NCI-H1092 (cell line): ENCODE results near the gene ADGRE1.

Experiments used
- DNase-seq: peaks from one replicate; lab custom pipeline; 2025; lab: John Stamatoyannopoulos, UW

The ADGRE1 gene

DNA sequence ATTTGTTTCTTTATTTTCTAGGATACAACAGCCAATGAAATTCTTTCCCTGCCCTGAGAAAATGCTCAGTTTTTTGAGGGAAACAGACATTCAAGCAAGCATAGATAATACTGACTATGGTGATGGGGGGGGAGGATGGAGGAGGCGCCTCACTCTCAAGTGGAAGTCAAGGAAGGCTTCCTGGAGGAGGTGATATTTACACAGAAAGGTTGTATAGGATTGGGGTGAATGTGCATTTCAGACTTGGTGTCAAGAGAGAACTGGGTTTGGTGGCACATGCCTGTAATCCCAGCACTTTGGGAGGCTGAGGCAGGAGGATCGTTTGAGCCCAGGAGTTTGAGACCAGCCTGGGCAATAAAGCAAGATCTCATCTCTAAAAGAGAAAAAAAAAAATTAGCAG, 12.2 kb upstream of the ADGRE1 start:
- DNase-seq = no peak

DNA sequence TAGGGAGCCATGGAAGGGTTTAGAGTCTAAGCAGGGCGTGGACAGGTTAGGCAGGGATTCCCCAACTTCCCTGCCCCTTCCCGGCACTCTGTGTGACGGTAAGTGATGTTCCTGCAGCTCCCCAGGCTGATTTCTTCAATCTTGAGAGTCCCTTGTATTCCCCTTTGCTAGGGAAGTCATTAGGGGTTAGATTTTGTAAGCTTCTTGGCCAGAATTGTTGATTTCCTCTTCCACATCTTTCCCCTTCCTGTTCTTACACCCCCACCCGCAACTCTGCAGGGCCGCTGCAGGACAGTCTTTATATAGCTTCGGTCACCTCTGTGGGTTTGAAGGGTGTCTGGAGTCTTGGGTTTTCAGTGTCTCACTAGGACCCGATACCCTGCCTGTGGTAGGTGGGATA, 10.6 kb upstream of the ADGRE1 start:
- DNase-seq = no peak

DNA sequence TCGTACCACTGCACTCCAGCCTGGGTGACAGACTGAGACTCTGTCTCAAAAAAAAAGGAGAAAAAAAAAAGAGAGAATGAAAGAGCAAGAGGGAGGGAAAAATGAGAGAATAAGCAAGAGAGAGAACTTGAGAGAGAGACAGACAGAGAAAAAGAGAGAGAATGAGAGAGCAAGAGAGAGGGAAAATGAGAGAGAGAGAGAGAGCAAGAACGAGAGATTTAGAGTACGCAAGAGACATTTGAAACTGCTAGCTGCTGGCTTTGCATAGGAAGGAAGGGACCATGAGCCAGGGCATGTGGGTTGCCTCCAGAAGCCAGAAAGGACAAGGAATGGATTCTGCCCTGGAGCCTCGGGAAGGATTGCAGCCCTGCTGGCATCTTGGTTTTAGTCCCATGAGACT, 9.6 kb upstream of the ADGRE1 start:
- DNase-seq = no peak

DNA sequence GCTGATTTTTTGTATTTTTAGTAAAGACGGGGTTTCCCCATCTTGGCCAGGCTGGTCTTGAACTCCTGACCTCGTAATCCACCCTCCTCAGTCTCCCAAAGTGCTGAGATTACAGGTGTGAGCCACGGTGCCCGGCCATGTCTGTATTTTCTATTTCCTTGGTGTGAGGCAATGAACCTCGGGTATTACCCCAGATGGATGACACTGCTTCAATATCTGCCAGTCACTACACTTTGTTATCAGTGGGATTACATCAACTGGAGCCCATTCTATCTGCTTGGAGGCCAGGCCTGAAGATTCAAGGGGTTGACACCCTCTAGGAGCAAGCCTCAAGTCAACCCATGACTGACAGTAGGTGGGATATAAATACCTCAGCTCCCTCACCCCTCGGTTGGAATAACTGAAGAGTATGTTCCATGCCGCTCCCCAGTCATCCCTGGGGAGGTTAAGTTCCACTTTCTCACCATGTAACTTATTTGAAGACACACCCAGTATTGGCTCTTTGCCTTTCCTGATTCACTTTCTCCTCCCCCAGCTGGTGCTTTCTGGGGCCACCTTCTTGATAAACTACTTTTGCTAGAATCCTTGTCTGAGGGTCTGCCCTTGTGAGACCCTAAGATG, 992 bp upstream of the ADGRE1 start:
- DNase-seq = no peak

DNA sequence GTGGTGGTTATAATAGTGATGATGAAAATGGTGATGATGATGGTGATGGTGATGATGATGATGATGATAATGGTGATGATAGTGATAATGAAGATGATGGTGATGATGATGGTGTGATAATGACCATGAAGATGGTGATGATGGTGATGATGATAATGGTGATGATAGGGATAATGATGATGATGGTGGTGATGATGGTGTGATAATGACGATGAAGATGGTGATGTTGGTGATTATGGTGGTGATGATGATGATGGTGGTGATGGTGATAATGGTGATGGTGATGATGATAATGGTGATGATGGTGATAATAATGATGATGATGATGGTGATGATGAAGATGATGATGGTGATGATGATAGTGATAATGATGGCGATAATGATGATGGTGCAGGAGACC, 1.6 kb downstream of the ADGRE1 start:
- no peak for DNase-seq

DNA sequence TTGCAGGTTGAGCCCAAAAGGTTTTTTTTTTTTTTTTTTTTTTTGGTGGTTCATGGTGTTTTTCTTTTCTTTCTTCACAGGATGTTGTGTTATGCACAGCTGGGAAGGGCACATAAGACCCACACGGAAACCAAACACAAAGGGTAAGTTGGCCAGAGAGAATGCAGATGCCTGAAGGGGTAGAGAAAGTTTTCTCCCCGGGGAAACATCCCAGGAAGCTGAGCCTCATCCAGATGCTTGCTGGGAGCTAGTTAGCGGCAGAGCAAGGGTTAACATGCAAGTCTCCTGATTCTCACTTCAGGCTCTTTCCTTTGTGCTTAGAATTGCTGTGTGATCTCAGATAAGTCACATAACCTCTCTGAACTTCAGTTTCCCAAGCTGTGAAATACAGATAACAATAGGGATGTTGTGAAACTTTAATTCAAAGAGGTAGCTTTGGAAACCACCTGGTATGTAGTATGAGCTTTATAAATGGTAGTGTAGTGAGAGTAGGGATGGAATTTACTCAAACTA, 3.1 kb downstream of the ADGRE1 start:
- DNase-seq = no peak

DNA sequence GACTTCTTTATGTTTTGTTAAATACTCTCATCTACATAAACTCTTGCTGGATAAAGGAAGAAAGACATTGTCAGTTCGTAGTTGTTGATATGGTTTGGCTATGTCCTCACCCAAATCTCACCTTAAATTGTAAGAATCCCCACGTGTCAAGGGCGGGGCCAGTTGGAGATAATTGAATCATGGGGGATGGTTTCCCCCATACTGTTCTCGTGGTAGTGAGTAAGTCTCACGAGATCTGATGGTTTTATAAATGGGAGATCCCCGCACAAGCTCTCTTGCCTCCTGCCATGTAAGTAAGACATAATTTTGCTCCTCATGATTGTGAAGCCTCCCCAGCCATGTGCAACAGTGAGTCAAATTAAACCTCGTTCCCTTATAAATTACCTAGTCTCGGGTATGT, 3.6 kb downstream of the ADGRE1 start:
- DNase-seq = no peak

DNA sequence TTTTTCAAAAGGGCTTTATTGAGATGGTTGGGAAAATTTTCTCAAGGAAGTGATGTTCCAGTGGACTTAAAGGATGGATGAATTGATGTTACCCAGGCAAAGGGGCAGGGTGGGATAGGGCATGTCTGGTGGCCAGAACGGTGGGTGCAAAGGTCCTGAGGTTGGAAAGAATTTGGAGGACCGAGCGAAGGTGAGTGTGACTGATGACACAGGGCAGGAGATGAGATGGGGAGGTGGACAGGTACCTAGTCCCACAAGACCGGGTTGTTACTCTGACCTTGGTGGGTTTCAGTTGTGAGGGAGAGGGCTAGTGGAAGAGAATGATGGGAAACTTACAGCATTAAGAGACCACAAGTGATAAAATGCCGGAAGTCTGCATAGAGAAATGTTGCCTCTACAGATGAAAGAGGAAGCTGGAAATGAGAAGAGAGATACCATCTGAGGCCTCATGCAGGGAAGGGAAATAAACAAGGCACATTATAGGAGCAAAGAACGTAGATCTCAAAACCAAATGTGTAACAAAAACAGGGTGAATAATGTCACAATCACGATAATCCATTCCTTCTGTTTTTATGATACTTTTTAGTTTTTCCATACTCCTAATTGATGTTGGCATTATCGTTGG, 4.5 kb downstream of the ADGRE1 start:
- DNase-seq = no peak

DNA sequence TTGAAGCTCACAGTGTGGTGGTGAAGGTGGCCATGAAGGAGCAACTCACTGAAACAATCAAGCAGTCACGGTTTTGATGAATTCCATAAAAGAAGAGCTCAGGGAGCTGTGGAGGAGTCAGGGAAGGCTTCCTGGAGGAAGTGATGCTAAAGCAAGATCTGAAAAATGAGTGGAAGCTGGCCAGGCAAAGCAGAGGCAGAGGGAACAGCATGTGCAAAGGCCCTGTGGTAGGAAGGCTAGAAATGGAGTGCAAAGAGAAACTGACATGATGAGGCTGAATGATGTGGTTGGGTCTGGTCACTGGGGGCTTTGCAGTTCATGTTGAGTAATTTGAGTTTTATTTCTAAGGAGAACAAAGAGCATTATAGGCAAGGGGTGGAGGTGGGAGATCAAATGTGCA, 6.9 kb downstream of the ADGRE1 start:
- no peak for DNase-seq

DNA sequence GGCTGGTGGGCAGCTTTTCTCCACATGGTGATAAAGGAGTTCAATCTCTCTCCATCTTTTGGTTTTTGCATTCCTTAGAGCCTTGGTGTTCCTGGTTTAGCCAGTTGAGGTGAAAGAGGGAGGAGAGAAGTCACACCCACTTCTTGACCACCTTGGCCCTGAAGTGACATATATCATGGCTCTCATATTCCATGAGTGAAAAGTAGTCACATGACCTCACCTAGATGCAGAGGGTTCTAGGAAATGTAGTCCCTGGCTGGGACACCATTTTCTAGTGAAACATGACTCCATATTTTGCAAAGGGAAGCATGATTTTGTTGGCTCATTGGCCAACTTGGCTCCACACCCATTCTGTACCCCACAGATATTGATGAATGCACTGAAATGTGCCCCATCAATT, 16.1 kb downstream of the ADGRE1 start:
- DNase-seq = no peak

DNA sequence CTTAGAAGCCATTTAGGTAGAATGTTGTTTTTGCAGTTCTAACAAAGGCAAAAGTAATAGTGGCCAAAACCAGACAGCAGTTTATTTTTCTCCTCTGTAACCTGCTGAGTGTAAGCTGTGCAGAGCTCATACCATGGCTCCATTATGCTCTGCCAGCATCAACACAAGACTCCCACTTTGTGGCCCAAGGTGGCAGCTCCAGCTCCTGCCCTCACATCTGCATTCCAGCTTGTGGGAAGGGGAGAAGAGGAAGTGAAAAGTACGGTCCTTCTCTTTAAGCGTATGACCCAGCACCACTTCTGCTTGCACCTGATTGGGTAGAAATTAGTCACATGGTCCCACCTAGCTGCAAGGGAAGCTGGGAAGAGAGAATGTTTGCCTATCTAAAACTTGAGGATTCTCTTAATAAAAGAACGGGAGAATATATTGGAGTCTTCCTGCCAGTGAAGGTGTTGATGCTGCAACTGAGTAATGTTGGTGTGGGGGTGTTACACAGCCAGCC, 19.2 kb downstream of the ADGRE1 start:
- DNase-seq = no peak

DNA sequence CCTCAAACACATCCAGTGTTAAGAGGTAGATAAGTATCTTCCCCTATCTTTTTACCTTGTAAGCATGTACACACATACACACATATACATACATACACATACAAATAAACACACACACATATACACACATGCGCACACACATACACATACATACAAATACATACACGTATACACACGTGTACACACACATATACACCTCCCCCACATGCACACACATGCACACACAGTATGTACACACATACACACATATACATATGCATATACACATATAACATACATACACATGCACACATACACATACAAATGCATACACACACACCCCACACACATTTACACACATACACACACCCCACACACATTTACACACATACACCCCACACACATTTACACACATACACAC, 24.1 kb downstream of the ADGRE1 start:
- no peak for DNase-seq

DNA sequence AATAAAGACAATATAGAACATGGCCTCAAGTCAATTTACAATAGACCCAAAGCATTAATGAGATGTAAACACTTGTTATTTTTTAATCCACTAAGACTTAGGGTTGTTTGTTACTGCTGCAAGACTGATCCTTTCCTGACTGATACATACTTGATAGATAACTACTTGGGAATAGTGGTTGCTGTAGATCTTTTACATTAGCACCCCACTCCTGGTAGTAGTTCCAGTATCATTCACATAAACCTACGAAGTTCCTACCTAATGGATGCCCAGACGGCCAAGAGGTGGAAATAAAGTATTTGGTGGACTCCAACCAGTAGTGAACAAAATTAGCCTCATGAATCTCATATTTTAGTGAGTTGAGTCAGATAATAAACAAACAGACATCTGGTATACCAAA, 26.9 kb downstream of the ADGRE1 start:
- DNase-seq = no peak

DNA sequence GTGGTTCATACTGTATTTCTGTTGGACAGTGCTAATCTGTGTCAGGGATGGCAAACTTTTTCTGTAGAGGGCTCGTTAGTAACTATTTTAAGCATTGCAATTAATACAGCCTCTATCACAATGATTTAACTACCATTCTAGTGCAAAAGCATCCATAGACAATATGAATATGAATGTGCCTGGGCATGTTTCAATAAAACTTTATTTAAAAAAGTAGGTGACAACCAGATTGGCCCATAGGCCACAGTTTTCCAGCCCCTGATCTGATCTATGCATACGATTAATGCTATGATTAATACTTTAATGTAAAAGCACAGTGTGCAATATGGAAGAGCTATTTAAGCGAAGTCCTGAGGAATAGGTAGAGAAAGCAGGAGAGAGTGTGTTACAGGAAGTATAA, 29.6 kb downstream of the ADGRE1 start:
- no peak for DNase-seq

DNA sequence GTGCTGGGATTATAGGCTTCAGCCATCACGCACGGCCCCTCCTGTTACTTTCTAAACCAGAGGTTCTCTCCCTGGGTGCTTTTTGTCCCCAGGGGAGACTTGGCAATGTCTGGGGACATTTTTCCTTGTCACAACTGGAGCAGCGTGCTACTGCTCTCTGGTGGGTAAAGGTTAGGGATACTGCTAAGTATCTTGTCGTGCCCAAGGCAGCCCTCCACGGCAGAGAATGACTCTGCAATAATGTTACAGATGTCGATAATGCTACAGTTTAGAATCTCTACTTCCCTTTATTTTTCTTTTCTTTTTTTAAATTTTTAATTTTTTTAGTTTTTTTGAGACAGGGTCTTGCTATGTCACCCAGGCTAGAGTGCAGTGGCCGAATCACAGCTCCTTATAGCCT, 38.0 kb downstream of the ADGRE1 start:
- no peak for DNase-seq

DNA sequence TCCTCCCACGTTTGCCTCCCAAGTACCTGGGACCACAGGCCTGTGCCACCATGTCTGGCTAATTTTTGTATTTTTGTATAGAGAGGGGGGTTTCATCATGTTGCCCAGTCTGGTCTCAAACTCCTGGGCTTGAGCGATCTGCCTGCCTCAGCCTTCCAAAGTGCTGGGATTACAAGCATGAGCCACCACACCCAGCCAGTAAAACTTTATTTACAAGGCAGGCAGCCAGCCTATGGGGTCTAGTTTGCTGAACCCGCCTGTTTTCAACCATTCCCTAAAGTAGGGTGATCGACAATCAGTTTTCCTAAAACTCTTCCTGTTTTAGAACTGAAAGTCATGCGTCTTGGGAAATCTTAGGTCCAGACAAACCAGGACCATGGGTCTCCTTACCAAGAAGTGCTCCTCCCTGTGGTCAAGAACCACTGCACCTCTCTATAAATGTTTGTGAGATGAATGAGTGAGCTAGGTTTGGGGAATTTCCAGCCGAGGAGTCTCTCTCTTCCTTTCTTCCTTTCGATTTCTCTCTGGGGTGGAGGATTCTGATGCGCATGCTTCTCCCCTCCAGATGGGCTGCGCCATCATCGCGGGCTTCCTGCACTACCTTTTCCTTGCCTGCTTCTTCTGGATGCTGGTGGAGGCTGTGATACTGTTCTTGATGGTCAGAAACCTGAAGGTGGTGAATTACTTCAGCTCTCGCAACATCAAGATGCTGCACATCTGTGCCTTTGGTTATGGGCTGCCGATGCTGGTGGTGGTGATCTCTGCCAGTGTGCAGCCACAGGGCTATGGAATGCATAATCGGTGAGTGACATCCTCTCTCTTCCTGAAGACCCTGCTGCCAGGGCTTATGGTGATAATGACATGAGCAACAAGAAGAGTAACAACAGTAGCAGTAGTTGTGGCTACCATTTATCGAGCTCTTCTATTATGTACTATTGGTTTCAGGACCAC, 38.7 kb downstream of the ADGRE1 start:
- DNase-seq = no peak

DNA sequence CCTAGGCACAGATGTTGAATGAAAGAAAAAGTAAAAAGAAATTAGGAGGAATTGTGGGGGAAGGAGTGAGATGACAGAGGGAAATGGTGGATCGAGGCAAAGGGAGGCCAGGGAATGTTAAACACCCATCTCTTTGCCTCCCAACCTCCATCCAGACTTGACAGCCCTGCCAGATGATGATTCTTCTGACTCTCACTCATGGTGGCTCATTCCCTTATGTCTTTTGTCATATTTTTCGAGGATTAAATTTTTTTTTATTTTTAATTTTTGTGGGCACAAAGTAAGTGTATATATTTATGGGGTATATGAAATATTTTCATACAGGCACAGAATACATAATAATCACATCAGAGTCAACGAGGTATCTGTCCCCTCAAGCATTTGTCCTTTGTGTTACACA, 42.8 kb downstream of the ADGRE1 start:
- DNase-seq = no peak

DNA sequence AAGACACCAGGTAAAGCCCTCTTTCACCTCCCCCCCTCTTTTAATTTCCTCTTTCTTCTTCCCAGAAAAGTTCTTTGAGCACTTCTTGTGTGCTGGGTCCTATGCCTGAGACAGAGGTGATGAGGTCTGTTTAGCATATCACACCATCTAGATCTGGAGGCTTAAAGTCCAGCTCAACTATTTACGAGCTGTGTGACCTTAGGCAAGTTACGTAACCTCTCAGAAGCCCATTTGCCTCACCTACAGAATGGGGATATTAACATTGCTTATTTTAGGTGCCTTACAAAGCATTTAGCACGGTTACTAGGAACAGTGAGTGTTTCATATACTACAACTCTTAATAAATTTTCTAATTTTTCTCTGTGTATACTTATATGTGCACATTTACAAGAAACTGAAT, 47.7 kb downstream of the ADGRE1 start:
- DNase-seq = no peak

DNA sequence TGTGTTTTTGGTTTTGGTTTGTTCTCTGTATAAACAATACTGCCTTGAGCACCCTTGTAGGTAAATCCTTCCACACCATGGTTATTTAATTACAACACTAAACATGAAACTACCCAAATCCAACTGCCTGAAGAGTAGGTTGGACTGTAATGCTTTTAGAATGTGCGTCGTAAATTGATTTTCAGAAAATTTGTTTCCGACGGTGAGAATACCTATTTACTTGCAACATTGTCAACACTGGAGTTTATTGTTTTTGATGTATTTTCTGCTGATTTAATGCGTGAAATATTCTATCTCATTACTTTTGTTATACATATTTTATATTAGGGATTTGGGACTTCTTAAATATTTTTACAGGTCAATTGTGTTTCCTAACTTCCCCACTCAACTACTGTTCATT, 48.2 kb downstream of the ADGRE1 start:
- no peak for DNase-seq

DNA sequence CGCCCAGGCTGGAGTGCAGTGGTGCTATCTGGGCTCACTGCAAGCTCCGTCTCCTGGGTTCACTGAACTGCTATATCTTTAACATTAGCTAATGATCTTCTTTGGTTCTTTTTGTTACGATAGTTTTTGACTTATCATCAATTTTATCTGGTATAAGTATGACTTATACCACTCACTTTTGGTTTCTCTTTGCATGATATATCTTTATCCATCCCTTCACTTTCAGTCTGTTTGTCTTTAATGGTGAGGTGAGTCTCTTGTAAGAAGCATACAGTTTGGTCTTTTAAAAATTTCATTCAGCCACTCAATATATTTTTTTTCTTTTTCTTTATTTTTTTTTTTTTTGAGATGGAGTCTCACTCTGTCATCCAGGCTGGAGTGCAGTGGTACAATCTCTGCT, 58.4 kb downstream of the ADGRE1 start:
- no peak for DNase-seq

DNA sequence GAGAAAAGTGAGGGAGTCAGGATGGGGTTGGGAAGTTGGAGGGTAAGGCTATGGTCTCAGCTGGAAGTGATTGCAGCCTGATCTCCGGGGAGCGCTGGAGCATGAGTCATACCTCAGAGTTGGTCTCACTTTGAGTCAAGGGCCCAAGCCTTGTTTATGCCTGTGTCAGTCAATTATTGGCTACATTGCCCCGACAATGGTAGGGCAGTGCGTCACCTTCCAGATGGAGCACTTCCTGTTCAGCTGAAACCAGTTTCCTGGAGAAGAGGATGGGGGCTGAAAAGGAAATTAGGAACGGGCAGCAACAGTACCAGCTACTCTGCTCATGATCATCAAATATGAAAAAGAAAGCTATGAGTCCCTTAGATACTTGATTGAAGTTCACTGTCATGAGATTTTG, 60.4 kb downstream of the ADGRE1 start:
- no peak for DNase-seq

DNA sequence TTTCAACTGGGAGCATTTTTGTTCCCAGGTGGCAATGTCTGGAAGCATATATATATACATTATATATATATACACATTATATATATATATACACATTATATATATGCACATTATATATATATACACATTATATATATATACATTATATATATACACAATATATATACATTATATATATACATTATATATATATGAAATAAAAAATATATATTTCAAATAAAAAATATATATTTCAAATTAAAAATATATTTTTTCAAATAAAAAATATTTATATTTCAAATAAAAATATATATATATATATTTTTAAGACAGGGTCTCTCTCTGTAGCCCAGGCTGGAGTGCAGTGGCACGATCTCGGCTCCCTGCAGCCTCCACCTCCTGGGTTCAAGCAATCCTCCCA, 61.5 kb downstream of the ADGRE1 start:
- DNase-seq = no peak

DNA sequence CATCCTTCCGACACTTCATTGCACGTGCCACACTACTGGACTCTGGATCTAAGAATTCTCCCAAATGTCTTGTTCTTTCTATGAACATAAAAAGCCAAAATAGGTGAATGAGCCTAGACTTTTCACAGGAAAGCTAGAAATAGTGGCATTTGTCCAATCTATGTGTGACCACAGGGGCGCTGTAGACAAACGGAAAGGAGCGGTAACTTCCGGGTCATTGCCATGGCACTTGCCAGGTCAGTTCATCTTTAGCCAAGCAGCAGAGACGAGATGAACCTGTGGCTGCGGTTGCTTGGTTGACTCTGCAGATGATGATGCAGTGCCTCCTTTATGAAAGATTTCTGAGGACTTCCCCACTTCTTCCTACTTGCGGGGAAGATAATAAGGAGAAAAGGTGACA, 65.6 kb downstream of the ADGRE1 start:
- no peak for DNase-seq
